HepG2 (cell line): ENCODE measurements around the gene ZNF341. TPM values are rescaled to one million over a fixed set of nuclear protein-coding genes. Genes with fewer than 3 reads are reported as not detected.

Experiments used
- MLLT10 ChIP-seq: sonication (generic); formaldehyde crosslinking; IDR thresholded peaks from 2 replicates; pipeline ENCODE4 v1.4.0; 2020; ENCODE audit warnings: missing genetic modification reagents
- NFE2L1 ChIP-seq: sonication (generic); formaldehyde crosslinking; IDR thresholded peaks from 2 replicates; pipeline ENCODE4 v1.4.0; 2020; ENCODE audit warnings: missing genetic modification reagents, mild to moderate bottlenecking, borderline replicate concordance
- PLRG1 ChIP-seq: fragments of 450-650 bp; conservative IDR thresholded peaks from 2 replicates; pipeline ENCODE4 v1.6.1; 2016
- RNF2 ChIP-seq: fragments of 450-650 bp; conservative IDR thresholded peaks from 2 replicates; pipeline ENCODE4 v1.6.1; 2016; ENCODE audit warnings: low read depth
- SNAPC4 ChIP-seq: sonication (generic); formaldehyde crosslinking; IDR thresholded peaks from 2 replicates; pipeline ENCODE4 v1.4.0; 2020; ENCODE audit warnings: mild to moderate bottlenecking, missing genetic modification reagents
- SNAPC5 ChIP-seq: sonication (generic); formaldehyde crosslinking; IDR thresholded peaks from 2 replicates; pipeline ENCODE4 v1.8.1; 2023; ENCODE audit warnings: mild to moderate bottlenecking, missing genetic modification reagents, borderline replicate concordance
- SP2 ChIP-seq: sonication (generic); formaldehyde crosslinking; IDR thresholded peaks from 2 replicates; pipeline ENCODE4 v1.5.1; 2020; ENCODE audit warnings: mild to moderate bottlenecking, missing genetic modification reagents
- ZNF496 ChIP-seq: sonication (generic); formaldehyde crosslinking; IDR thresholded peaks from 2 replicates; pipeline ENCODE4 v1.8.1; 2023; ENCODE audit warnings: mild to moderate bottlenecking, moderate library complexity, missing genetic modification reagents; ENCODE audit not compliant: insufficient replicate concordance
- ZSCAN22 ChIP-seq: sonication (generic); formaldehyde crosslinking; IDR thresholded peaks from 2 replicates; pipeline ENCODE4 v1.4.0; 2020; ENCODE audit warnings: mild to moderate bottlenecking, missing genetic modification reagents
- polyA plus RNA-seq, 8 experiments: library from polyadenylated mRNA; depleted of rRNA in 3 of 8; stranded (reverse) in 7 of 8; unstranded in 1 of 8; fragments of >200 nt; fragmentation: Illumina TruSeq in 4 of 8; extraction: Trizol in 4 of 8; gene quantifications; 2 replicates each; pipeline versions ENCODE4 v1.2.1 to v1.2.3, GENCODE V29; 2011 to 2016; ENCODE audit warnings: low read depth in 4 of 8, missing spikeins in 1 of 8, mixed read lengths in 1 of 8; ENCODE audit not compliant: insufficient read depth in 1 of 8
- total RNA-seq, 5 experiments: library from RNA; depleted of rRNA; stranded (reverse); fragments of >200 nt; fragmentation: Illumina TruSeq; extraction: Trizol; gene quantifications; 2 replicates each; pipeline ENCODE4 v1.2.3, GENCODE V29; 2016; ENCODE audit warnings: low read depth in 1 of 5
- TF ChIP-seq, protein P1 (sequence below): sonication (generic); formaldehyde crosslinking; IDR thresholded peaks from 2 replicates; pipeline ENCODE4 v1.4.0; 2020; ENCODE audit warnings: missing genetic modification reagents, borderline replicate concordance
- TF ChIP-seq, protein P2 (sequence below): sonication (generic); formaldehyde crosslinking; IDR thresholded peaks from 2 replicates; pipeline ENCODE4 v1.5.1; 2020; ENCODE audit warnings: mild to moderate bottlenecking, missing genetic modification reagents
- TF ChIP-seq, protein P3 (sequence below): sonication (generic); formaldehyde crosslinking; IDR thresholded peaks from 2 replicates; pipeline ENCODE4 v1.8.1; 2022; ENCODE audit warnings: low read depth, mild to moderate bottlenecking, missing genetic modification reagents

The ZNF341 gene
- total and polyA plus RNA-seq, 2 of the 13 experiments (the other 11 are each of a cell fraction or from before 2014, with no cell fraction given): 1.1 to 2.2 TPM

GRCh38 chr20:33724439-33725094, 7.2 kb upstream of the ZNF341 start (continued):
- TF ChIP-seq SNAPC4 (CRISPR knock-in tag) (no peak), SP2 (CRISPR knock-in tag) (no peak), NFE2L1 (CRISPR knock-in tag) (no peak), MLLT10 (CRISPR knock-in tag) (no peak), ZSCAN22 (CRISPR knock-in tag) (no peak), PLRG1 (no peak), ZNF496 (CRISPR knock-in tag) (no peak), SNAPC5 (CRISPR knock-in tag) (peak; percentile 91), RNF2 (no peak)
- TF ChIP-seq, protein P1, sequence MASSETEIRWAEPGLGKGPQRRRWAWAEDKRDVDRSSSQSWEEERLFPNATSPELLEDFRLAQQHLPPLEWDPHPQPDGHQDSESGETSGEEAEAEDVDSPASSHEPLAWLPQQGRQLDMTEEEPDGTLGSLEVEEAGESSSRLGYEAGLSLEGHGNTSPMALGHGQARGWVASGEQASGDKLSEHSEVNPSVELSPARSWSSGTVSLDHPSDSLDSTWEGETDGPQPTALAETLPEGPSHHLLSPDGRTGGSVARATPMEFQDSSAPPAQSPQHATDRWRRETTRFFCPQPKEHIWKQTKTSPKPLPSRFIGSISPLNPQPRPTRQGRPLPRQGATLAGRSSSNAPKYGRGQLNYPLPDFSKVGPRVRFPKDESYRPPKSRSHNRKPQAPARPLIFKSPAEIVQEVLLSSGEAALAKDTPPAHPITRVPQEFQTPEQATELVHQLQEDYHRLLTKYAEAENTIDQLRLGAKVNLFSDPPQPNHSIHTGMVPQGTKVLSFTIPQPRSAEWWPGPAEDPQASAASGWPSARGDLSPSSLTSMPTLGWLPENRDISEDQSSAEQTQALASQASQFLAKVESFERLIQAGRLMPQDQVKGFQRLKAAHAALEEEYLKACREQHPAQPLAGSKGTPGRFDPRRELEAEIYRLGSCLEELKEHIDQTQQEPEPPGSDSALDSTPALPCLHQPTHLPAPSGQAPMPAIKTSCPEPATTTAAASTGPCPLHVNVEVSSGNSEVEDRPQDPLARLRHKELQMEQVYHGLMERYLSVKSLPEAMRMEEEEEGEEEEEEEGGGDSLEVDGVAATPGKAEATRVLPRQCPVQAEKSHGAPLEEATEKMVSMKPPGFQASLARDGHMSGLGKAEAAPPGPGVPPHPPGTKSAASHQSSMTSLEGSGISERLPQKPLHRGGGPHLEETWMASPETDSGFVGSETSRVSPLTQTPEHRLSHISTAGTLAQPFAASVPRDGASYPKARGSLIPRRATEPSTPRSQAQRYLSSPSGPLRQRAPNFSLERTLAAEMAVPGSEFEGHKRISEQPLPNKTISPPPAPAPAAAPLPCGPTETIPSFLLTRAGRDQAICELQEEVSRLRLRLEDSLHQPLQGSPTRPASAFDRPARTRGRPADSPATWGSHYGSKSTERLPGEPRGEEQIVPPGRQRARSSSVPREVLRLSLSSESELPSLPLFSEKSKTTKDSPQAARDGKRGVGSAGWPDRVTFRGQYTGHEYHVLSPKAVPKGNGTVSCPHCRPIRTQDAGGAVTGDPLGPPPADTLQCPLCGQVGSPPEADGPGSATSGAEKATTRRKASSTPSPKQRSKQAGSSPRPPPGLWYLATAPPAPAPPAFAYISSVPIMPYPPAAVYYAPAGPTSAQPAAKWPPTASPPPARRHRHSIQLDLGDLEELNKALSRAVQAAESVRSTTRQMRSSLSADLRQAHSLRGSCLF (CRISPR knock-in tag): no peak
- TF ChIP-seq, protein P2, sequence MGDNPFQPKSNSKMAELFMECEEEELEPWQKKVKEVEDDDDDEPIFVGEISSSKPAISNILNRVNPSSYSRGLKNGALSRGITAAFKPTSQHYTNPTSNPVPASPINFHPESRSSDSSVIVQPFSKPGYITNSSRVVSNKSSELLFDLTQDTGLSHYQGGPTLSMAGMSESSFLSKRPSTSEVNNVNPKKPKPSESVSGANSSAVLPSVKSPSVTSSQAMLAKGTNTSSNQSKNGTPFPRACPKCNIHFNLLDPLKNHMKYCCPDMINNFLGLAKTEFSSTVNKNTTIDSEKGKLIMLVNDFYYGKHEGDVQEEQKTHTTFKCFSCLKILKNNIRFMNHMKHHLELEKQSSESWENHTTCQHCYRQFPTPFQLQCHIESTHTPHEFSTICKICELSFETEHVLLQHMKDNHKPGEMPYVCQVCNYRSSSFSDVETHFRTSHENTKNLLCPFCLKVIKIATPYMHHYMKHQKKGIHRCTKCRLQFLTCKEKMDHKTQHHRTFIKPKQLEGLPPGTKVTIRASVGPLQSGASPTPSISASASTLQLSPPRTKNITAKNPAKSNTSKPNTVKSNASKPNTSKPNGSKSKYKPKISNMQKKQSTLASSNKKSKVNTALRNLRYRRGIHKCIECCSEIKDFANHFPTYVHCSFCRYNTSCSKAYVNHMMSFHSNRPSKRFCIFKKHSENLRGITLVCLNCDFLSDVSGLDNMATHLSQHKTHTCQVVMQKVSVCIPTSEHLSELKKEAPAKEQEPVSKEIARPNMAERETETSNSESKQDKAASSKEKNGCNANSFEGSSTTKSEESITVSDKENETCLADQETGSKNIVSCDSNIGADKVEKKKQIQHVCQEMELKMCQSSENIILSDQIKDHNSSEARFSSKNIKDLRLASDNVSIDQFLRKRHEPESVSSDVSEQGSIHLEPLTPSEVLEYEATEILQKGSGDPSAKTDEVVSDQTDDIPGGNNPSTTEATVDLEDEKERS (CRISPR knock-in tag): peak; percentile 27; the same call in 1 of the 2 replicates
- TF ChIP-seq, protein P3, sequence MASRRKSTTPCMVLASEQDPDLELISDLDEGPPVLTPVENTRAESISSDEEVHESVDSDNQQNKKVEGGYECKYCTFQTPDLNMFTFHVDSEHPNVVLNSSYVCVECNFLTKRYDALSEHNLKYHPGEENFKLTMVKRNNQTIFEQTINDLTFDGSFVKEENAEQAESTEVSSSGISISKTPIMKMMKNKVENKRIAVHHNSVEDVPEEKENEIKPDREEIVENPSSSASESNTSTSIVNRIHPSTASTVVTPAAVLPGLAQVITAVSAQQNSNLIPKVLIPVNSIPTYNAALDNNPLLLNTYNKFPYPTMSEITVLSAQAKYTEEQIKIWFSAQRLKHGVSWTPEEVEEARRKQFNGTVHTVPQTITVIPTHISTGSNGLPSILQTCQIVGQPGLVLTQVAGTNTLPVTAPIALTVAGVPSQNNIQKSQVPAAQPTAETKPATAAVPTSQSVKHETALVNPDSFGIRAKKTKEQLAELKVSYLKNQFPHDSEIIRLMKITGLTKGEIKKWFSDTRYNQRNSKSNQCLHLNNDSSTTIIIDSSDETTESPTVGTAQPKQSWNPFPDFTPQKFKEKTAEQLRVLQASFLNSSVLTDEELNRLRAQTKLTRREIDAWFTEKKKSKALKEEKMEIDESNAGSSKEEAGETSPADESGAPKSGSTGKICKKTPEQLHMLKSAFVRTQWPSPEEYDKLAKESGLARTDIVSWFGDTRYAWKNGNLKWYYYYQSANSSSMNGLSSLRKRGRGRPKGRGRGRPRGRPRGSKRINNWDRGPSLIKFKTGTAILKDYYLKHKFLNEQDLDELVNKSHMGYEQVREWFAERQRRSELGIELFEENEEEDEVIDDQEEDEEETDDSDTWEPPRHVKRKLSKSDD (CRISPR knock-in tag): no peak
